ENCODE data around the gene BMP4. TPM values are rescaled to one million over a fixed set of nuclear protein-coding genes. Genes with fewer than 3 reads are reported as not detected.
"Not testable (repeated sequence)": the region's sequence is repeated elsewhere in the genome, so short reads cannot be mapped to it uniquely, and the experiment has no call there.

Gene BMP4
- total and polyA plus RNA-seq, 4 donors: 2.0 to 4.2 (median 2.4) TPM

DNA sequence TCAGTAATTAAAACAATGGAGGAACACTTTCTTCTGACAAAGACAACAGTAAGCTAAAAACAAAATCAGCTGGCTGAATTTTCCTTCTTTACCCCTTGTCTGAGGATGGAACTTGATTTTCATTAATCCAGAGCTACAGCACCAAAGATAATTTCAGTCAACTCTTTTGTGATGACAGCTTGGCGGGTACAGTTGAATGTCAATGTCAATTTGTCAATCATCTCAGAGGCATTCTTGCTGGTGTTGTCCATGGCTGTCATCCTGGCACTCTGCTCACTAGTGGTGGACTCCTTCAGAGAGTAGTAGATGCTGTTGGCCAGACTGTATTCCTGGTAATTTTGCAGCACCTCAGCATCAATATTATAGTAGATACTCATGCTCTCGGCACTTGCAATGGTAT, 34.4 kb upstream of the BMP4 start:
- Histone ChIP-seq H3K27me3 (ENCODE audit: control insufficient read depth in 4 of 4, insufficient read depth in 4 of 4, low read length in 3 of 4) (no peaks in the 10 kb centered on the region), H3K4me1 (ENCODE audit: control insufficient read depth in 4 of 4, insufficient read depth in 4 of 4, low read length in 3 of 4) (no peaks in the 10 kb centered on the region), H3K4me3 (ENCODE audit: low read depth in 1 of 3, low read length in 3 of 3) (no peak overlapping the region), H3K27ac (ENCODE audit: low read depth in 1 of 2, low read length in 2 of 2) (no peak overlapping the region), H3K9me3 (ENCODE audit: control insufficient read depth in 4 of 4, low read length in 3 of 4) (no peaks in the 10 kb centered on the region), H3K36me3 (ENCODE audit: control insufficient read depth in 4 of 4, insufficient read depth in 3 of 4, low read depth in 1 of 4, low read length in 3 of 4) (no peaks in the 10 kb centered on the region), H3K9ac (ENCODE audit: low read depth in 1 of 2, low read length in 2 of 2) (no peak overlapping the region)
- DNase-seq (ENCODE audit: low spot score): no peak
- TF ChIP-seq SP1 (IDR thresholded peaks at IDR 0.05) (no peak), TAF1 (conservative IDR thresholded peaks at IDR 0.05) (no peak), RXRA (IDR thresholded peaks at IDR 0.05) (no peak), HNF4A (conservative IDR thresholded peaks at IDR 0.05) (no peak)
- 45% methylated on average over 2 of the region's 2 CpGs for WGBS

DNA sequence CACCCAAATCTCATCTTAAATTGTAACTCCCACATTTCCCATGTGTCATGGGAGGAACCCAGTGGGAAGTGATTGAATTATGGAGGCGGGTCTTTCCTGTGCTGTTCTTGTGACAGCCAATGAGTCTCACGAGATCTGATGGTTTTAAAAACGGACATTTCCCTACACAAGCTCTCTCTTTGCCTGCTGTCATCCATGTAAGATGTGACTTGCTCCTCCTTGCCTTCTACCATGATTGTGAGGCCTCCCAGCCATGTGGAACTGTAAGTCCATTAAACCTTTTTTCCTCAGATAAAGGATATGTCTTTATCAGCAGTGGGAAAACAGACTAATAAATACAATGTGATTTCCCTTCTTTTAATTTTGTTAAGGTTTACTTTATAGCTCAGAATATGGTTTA, 30.1 kb upstream of the BMP4 start:
- H3K9ac ChIP-seq (ENCODE audit: low read depth in 1 of 2, low read length in 2 of 2); H3K36me3 ChIP-seq (ENCODE audit: control insufficient read depth in 4 of 4, insufficient read depth in 3 of 4, low read depth in 1 of 4, low read length in 3 of 4); H3K27me3 ChIP-seq (ENCODE audit: control insufficient read depth in 4 of 4, insufficient read depth in 4 of 4, low read length in 3 of 4); H3K9me3 ChIP-seq (ENCODE audit: control insufficient read depth in 4 of 4, low read length in 3 of 4); H3K4me1 ChIP-seq (ENCODE audit: control insufficient read depth in 4 of 4, insufficient read depth in 4 of 4, low read length in 3 of 4); H3K4me3 ChIP-seq (ENCODE audit: low read depth in 1 of 3, low read length in 3 of 3); DNase-seq (ENCODE audit: low spot score); H3K27ac ChIP-seq (ENCODE audit: low read depth in 1 of 2, low read length in 2 of 2): not testable (repeated sequence)
- WGBS: 88% methylated on average over 3 of the region's 3 CpGs

DNA sequence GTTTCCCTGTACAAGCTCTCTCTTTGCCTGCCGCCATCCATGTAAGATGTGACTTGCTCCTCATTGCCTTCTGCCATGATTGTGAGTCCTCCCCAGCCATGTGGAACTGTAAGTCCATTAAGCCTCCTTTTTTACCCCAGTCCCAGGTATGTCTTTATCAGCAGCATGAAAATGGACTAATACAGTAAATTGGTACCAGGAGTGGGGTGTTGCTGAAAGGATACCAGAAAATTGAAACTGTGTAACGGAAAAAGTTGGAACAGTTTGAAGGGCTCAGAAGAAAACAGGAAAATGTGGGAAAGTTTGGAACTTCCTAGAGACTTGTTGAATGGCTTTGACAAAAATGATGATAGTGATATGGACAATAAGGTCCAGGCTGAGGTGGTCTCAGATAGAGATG, 28.3 kb upstream of the BMP4 start:
- 97% methylated on average over 2 of the region's 2 CpGs for WGBS
- not testable (repeated sequence) for H3K4me3 ChIP-seq (ENCODE audit: low read depth in 1 of 3, low read length in 3 of 3); H3K27me3 ChIP-seq (ENCODE audit: control insufficient read depth in 4 of 4, insufficient read depth in 4 of 4, low read length in 3 of 4); H3K27ac ChIP-seq (ENCODE audit: low read depth in 1 of 2, low read length in 2 of 2); H3K36me3 ChIP-seq (ENCODE audit: control insufficient read depth in 4 of 4, insufficient read depth in 3 of 4, low read depth in 1 of 4, low read length in 3 of 4); H3K4me1 ChIP-seq (ENCODE audit: control insufficient read depth in 4 of 4, insufficient read depth in 4 of 4, low read length in 3 of 4); H3K9me3 ChIP-seq (ENCODE audit: control insufficient read depth in 4 of 4, low read length in 3 of 4); H3K9ac ChIP-seq (ENCODE audit: low read depth in 1 of 2, low read length in 2 of 2); DNase-seq (ENCODE audit: low spot score)

- H3K9ac ChIP-seq (ENCODE audit: low read depth in 1 of 2, low read length in 2 of 2): no peak overlapping the region
- H3K9me3 ChIP-seq (ENCODE audit: control insufficient read depth in 4 of 4, low read length in 3 of 4): peaks cover 0 to 5% (median 2%) of the 10 kb centered on the region in 4 donors
- no peak for DNase-seq (ENCODE audit: low spot score)
- no peaks in the 10 kb centered on the region for H3K36me3 ChIP-seq (ENCODE audit: control insufficient read depth in 4 of 4, insufficient read depth in 3 of 4, low read depth in 1 of 4, low read length in 3 of 4)
- TF ChIP-seq RAD21 (IDR thresholded peaks at IDR 0.05) (no peak), FOXA1 (IDR thresholded peaks at IDR 0.05) (no peak), HNF4G (IDR thresholded peaks at IDR 0.05) (no peak), GABPA (IDR thresholded peaks at IDR 0.05 in 1 of 2, conservative IDR thresholded peaks at IDR 0.05 in 1 of 2) (no peak), FOXA2 (IDR thresholded peaks at IDR 0.05) (no peak), YY1 (IDR thresholded peaks at IDR 0.05) (no peak)
- H3K27me3 ChIP-seq (ENCODE audit: control insufficient read depth in 4 of 4, insufficient read depth in 4 of 4, low read length in 3 of 4): no peaks in the 10 kb centered on the region
- H3K4me1 ChIP-seq (ENCODE audit: control insufficient read depth in 4 of 4, insufficient read depth in 4 of 4, low read length in 3 of 4): peaks cover 0 to 3% (median 1%) of the 10 kb centered on the region in 4 donors
- no peak overlapping the region for H3K4me3 ChIP-seq (ENCODE audit: low read depth in 1 of 3, low read length in 3 of 3)
- no peak overlapping the region for H3K27ac ChIP-seq (ENCODE audit: low read depth in 1 of 2, low read length in 2 of 2)
Observed at GRCh38 chr14:53983112-53983511, 26.5 kb upstream of the BMP4 start.

GRCh38 chr14:53982546-53982945, 25.9 kb upstream of the BMP4 start:
- H3K9me3 ChIP-seq (ENCODE audit: control insufficient read depth in 4 of 4, low read length in 3 of 4): peaks cover 0 to 5% (median 2%) of the 10 kb centered on the region in 4 donors
- H3K27me3 ChIP-seq (ENCODE audit: control insufficient read depth in 4 of 4, insufficient read depth in 4 of 4, low read length in 3 of 4): no peaks in the 10 kb centered on the region
- H3K9ac ChIP-seq (ENCODE audit: low read depth in 1 of 2, low read length in 2 of 2): no peak overlapping the region
- no peak overlapping the region for H3K4me3 ChIP-seq (ENCODE audit: low read depth in 1 of 3, low read length in 3 of 3)
- no peaks in the 10 kb centered on the region for H3K36me3 ChIP-seq (ENCODE audit: control insufficient read depth in 4 of 4, insufficient read depth in 3 of 4, low read depth in 1 of 4, low read length in 3 of 4)
- no peak overlapping the region for H3K27ac ChIP-seq (ENCODE audit: low read depth in 1 of 2, low read length in 2 of 2)
- no peak for DNase-seq (ENCODE audit: low spot score)
- H3K4me1 ChIP-seq (ENCODE audit: control insufficient read depth in 4 of 4, insufficient read depth in 4 of 4, low read length in 3 of 4): peaks cover 0 to 3% (median 1%) of the 10 kb centered on the region in 4 donors
- WGBS: 82% methylated on average over 2 of the region's 2 CpGs
- TF ChIP-seq TAF1 (conservative IDR thresholded peaks at IDR 0.05) (no peak), YY1 (IDR thresholded peaks at IDR 0.05) (no peak), RAD21 (IDR thresholded peaks at IDR 0.05) (no peak), FOXA1 (IDR thresholded peaks at IDR 0.05) (no peak), FOXA2 (IDR thresholded peaks at IDR 0.05) (no peak), RXRA (IDR thresholded peaks at IDR 0.05) (no peak), HNF4A (conservative IDR thresholded peaks at IDR 0.05) (no peak), EGR1 (IDR thresholded peaks at IDR 0.05; ENCODE audit: low read depth in 2 of 2) (no peak), GABPA (IDR thresholded peaks at IDR 0.05 in 1 of 2, conservative IDR thresholded peaks at IDR 0.05 in 1 of 2) (no peak), SP1 (IDR thresholded peaks at IDR 0.05) (no peak)
- TF ChIP-seq, protein P1, sequence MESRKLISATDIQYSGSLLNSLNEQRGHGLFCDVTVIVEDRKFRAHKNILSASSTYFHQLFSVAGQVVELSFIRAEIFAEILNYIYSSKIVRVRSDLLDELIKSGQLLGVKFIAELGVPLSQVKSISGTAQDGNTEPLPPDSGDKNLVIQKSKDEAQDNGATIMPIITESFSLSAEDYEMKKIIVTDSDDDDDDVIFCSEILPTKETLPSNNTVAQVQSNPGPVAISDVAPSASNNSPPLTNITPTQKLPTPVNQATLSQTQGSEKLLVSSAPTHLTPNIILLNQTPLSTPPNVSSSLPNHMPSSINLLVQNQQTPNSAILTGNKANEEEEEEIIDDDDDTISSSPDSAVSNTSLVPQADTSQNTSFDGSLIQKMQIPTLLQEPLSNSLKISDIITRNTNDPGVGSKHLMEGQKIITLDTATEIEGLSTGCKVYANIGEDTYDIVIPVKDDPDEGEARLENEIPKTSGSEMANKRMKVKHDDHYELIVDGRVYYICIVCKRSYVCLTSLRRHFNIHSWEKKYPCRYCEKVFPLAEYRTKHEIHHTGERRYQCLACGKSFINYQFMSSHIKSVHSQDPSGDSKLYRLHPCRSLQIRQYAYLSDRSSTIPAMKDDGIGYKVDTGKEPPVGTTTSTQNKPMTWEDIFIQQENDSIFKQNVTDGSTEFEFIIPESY (IDR thresholded peaks at IDR 0.05): no peak
- TF ChIP-seq, protein P2, sequence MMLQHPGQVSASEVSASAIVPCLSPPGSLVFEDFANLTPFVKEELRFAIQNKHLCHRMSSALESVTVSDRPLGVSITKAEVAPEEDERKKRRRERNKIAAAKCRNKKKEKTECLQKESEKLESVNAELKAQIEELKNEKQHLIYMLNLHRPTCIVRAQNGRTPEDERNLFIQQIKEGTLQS (IDR thresholded peaks at IDR 0.05): no peak
- TF ChIP-seq, protein P3, sequence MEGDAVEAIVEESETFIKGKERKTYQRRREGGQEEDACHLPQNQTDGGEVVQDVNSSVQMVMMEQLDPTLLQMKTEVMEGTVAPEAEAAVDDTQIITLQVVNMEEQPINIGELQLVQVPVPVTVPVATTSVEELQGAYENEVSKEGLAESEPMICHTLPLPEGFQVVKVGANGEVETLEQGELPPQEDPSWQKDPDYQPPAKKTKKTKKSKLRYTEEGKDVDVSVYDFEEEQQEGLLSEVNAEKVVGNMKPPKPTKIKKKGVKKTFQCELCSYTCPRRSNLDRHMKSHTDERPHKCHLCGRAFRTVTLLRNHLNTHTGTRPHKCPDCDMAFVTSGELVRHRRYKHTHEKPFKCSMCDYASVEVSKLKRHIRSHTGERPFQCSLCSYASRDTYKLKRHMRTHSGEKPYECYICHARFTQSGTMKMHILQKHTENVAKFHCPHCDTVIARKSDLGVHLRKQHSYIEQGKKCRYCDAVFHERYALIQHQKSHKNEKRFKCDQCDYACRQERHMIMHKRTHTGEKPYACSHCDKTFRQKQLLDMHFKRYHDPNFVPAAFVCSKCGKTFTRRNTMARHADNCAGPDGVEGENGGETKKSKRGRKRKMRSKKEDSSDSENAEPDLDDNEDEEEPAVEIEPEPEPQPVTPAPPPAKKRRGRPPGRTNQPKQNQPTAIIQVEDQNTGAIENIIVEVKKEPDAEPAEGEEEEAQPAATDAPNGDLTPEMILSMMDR (IDR thresholded peaks at IDR 0.05; ENCODE audit: low read depth, low read length, missing input control): no peak

All from liver (tissue), 9 donors.